OCI-LY1 (cell line): ENCODE data around the gene PARVA.

Experiments
- CTCF ChIP-seq: fragments of 200-600 bp; sonication (generic), shearing (Covaris generic); IDR thresholded peaks from 2 replicates; pipeline ENCODE4 v1.5.1; 2017; ENCODE audit warnings: mild to moderate bottlenecking, antibody characterized with exemption, low read length, moderate library complexity, mixed read lengths
- EZH2 ChIP-seq: fragments of 200-600 bp; sonication (generic), shearing (Covaris generic); IDR thresholded peaks from 2 replicates; pipeline ENCODE4 v1.8.0; 2017; ENCODE audit warnings: borderline replicate concordance, mixed run types, mild to moderate bottlenecking, antibody characterized with exemption, low read length, moderate library complexity, mixed read lengths

- TF ChIP-seq CTCF = no peak
- TF ChIP-seq EZH2 = no peak
Measured at GRCh38 chr11:12516387-12517105, 139.2 kb downstream of the PARVA start.
